HG02870 (cell line): ENCODE data around the gene THRA.

Source experiments
- ATAC-seq: cut with Tn5 transposase; IDR thresholded peaks from one replicate; pipeline ENCODE4 v1.9.1; 2021; ENCODE audit warnings: mild to moderate bottlenecking, moderate library complexity; ENCODE audit not compliant: unreplicated experiment

The THRA gene, protein sequence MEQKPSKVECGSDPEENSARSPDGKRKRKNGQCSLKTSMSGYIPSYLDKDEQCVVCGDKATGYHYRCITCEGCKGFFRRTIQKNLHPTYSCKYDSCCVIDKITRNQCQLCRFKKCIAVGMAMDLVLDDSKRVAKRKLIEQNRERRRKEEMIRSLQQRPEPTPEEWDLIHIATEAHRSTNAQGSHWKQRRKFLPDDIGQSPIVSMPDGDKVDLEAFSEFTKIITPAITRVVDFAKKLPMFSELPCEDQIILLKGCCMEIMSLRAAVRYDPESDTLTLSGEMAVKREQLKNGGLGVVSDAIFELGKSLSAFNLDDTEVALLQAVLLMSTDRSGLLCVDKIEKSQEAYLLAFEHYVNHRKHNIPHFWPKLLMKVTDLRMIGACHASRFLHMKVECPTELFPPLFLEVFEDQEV

DNA sequence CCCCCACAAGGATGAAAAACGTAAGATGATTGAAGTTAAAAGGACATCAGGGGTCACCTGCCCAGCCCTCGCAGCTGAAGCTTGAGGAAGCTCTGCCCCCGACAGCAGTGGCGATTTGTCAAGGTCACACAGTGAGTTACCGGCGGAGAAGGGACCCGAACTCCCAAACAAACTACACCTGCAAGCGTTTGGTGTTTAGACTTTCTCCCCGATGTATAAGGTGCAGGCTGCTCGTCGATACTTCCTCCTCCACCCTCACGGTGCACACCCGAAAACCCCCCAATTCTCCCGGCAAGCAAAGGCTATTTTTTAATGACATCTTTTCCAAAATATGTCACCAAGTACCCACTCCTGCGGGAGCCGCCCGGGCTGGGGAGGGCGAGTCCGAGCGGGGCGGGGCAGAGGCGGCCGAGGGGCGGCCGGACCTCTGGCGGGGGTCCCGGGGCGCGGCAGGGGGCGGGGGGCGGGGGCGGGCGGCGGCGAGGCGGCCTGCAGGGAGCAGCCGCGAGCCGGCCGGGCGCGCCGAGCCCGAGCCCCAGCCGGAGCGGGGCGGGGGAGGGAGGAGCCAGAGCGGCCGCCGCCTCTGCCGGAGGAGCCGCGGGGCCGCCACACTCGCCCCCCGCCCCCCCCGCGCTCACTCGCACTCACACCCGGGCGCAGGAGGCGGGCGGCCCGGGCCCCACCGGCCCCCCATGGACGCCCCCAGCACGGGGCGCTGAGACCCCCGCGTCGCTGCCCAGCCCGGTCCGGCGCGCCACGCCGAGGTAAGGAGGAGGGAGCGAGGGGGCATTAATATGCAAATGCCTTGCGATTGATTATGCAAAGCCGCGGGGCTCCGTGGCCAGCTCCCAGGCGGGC lies at the start of gene THRA:
THRA (plus strand) TSS at position 637 of the 858 bp plus-strand sequence. CDS start 11,524 bp downstream, outside the sequence.
- ATAC-seq = no peak

DNA sequence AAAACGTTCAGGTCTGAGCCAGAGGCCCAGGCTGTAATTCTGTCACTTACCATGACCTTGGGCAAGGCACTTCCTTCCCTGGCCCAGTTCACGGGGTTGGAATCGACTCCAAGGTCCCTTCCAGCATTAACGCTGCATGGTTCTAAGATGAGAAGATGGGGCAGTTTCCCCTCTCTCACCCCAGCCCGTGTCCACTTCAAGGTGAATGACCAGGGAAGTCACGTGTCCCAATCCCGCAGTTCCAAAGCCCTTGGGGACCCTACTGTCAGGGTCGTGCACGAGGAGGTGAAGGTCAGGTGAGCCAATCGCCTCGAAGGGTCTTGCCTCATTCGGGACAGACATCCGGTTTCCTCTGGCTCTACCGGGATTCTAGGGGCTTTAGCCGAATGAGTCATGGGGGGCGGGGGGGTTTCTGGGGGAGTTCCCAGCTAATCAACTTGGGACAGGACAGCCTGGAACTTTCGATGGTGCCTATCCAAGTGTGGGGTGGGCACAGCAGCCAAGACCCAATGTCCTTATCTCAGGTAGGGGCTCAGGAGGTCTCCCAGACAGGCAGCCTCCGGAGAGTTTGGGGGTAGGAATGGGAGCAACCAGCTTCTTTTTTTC lies 48.3 kb upstream of the THRA start:
- no peak for ATAC-seq

DNA sequence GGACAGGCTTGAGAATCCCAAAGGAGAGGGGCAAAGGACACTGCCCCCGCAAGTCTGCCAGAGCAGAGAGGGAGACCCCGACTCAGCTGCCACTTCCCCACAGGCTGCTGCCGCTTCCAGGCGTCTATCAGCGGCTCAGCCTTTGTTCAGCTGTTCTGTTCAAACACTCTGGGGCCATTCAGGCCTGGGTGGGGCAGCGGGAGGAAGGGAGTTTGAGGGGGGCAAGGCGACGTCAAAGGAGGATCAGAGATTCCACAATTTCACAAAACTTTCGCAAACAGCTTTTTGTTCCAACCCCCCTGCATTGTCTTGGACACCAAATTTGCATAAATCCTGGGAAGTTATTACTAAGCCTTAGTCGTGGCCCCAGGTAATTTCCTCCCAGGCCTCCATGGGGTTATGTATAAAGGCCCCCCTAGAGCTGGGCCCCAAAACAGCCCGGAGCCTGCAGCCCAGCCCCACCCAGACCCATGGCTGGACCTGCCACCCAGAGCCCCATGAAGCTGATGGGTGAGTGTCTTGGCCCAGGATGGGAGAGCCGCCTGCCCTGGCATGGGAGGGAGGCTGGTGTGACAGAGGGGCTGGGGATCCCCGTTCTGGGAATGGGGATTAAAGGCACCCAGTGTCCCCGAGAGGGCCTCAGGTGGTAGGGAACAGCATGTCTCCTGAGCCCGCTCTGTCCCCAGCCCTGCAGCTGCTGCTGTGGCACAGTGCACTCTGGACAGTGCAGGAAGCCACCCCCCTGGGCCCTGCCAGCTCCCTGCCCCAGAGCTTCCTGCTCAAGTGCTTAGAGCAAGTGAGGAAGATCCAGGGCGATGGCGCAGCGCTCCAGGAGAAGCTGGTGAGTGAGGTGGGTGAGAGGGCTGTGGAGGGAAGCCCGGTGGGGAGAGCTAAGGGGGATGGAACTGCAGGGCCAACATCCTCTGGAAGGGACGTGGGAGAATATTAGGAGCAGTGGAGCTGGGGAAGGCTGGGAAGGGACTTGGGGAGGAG lies 47.5 kb upstream of the THRA start, which contains the start of gene CSF3:
CSF3 (plus strand) TSS at position 436 of the 993 bp plus-strand sequence; CDS start at position 471, 35 bp downstream.
- no peak for ATAC-seq

DNA sequence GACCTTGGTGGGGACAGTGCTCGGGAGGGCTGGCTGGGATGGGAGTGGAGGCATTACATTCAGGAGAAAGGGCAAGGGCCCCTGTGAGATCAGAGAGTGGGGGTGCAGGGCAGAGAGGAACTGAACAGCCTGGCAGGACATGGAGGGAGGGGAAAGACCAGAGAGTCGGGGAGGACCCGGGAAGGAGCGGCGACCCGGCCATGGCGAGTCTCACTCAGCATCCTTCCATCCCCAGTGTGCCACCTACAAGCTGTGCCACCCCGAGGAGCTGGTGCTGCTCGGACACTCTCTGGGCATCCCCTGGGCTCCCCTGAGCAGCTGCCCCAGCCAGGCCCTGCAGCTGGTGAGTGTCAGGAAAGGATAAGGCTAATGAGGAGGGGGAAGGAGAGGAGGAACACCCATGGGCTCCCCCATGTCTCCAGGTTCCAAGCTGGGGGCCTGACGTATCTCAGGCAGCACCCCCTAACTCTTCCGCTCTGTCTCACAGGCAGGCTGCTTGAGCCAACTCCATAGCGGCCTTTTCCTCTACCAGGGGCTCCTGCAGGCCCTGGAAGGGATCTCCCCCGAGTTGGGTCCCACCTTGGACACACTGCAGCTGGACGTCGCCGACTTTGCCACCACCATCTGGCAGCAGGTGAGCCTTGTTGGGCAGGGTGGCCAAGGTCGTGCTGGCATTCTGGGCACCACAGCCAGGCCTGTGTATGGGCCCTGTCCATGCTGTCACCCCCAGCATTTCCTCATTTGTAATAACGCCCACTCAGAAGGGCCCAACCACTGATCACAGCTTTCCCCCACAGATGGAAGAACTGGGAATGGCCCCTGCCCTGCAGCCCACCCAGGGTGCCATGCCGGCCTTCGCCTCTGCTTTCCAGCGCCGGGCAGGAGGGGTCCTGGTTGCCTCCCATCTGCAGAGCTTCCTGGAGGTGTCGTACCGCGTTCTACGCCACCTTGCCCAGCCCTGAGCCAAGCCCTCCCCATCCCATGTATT lies 46.5 kb upstream of the THRA start:
- ATAC-seq = no peak

DNA sequence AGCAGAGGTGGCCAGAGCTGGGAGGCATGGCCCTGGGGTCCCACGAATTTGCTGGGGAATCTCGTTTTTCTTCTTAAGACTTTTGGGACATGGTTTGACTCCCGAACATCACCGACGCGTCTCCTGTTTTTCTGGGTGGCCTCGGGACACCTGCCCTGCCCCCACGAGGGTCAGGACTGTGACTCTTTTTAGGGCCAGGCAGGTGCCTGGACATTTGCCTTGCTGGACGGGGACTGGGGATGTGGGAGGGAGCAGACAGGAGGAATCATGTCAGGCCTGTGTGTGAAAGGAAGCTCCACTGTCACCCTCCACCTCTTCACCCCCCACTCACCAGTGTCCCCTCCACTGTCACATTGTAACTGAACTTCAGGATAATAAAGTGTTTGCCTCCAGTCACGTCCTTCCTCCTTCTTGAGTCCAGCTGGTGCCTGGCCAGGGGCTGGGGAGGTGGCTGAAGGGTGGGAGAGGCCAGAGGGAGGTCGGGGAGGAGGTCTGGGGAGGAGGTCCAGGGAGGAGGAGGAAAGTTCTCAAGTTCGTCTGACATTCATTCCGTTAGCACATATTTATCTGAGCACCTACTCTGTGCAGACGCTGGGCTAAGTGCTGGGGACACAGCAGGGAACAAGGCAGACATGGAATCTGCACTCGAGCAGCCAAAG lies 45.2 kb upstream of the THRA start:
- ATAC-seq = no peak

DNA sequence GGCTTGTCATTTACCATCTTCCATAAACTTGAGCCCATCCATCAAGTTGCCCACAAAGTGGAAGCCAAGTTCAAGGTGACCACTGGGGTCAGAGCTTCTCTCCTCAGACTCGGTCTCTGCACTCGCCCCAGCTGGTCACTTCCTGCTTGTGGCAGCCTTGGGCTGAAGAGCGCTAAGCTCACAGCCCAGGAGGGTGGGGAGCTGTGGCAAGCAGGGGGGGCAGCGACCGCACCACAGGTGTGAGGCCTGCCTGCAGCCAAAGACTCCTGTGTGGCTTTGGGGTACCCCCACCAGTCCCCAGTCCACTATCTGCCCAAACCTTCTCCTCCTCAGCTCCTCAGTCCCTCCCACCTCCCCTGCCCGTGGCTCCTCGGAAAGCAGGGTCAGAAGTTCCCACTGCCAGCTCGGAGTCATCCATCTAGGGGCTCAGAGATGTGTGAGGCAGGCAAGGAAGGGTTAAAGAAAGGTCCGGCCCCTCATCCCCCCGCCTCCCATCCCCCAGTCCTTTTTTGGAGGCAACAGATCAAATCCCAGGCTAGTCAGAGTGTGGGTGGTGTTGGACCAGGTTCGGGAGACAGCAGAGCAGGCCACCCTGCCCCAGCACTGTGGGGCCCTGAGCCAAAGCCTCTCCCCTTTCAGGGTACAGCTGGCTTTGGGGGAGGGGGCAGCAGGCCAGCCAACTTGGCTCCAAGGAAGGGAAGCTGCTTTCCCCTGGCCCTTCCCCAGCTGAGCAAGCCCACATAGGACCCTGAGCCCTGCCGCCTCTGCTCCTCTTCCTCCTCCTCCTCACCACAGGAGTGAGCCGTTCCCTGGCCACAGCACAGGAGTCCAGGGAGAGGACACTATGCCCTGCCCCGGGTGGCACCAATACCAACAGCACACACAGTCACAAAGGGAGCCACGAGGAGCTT lies 44.3 kb upstream of the THRA start:
- ATAC-seq = no peak

DNA sequence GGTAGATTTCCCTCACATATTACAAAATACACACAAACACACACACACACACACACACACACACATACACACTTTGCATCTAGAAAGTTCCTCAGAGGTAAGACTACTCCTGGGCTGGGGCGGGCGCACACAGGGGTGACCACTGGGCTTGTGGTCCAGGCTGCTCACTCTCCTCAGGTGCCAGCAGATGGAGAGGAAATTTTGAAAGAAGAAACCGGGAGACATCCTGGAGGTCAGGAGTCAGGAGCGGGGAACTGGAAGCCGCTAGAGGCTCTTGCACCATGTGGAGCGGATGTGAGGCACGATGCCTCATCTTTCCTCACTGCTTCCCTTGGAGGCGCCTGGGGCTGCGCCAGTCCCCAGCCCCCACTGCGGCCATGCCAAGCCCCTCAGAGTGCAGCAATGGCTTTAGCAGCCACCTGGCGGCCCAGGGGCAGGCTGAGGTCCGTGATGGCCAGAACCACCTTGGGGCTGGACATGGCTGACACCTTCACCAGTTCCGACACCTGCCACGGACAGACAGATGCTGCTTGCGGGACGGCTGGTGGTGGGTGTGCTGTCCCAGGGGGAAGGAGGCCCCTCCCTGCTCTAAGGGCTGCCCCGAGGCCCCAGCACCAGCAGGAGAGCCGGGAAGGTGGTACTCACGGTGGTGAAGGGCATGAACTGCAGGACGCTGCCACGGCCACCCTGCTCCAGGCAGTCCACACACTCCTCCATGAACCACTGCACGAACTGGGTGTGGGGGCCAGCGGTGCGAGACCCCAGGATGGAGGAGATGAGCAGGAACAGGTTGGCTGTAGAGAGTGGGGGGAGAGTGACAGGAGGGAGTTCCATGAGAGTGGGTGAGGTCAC lies 43.4 kb upstream of the THRA start:
- ATAC-seq = no peak

DNA sequence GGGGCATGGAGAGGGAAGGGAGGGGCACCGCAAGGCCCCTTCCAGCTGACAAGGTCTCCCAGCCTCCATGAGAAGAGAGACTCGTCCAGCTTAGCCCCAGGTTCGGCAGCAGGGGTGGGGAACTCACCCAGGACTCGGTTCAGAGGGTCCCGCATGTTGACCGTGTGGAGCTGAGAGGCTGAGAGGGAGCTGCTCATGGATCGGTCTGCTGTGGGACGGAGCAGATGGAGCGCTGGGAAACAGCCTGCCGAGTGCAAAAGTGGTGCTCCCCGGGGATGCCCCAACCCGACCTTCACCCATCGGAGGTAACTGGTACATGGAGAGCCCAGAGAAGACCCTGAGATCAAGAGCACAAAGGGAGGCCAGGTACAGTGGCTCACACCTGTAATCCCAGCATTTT lies 42.6 kb upstream of the THRA start:
- no peak for ATAC-seq

DNA sequence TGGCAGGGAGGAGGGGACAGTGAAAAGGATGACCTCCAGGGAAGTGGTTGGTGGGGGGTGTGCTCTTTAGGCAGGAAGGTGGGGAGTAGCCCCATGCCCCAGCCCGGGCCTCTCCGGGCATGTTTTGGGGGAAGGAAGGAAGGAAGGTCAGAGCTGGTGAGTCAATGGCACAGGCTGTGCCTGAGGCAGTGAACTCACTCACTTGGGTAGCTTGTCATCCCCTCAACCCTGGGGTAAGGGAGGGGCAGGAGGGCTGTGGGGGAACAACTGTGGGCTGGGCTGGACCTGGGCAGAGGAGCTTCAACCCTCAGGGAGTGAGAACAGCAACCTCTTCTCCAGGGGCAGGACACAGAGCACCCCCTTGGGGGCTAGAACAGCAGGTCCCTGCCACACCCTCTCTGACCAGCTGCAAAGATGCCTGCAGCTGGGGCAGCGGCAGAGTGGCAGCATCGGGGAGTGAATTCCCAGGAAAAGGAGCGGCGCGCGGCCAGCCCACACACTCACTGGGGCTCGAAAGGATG lies 41.3 kb upstream of the THRA start:
- no peak for ATAC-seq

DNA sequence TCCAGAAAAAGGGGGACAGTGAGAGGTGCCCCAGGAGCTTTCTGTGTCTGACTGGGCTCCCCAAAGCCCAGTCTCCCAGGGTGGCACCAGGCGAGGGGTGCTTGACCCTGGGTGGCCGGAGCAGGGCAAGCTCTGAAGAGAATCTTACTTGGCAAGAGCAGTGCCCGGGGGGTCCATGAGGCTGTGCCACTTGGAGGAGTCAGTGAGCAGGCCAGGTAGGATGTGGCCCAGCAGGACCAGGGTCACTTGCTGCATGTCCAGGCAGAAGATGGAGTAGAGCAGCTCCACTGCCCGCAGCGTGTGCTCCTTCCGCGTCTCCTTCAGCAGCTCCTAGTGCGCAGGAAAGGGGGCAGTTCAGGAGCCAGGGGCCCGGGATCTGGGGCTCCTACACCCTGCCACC lies 40.3 kb upstream of the THRA start:
- no peak for ATAC-seq

DNA sequence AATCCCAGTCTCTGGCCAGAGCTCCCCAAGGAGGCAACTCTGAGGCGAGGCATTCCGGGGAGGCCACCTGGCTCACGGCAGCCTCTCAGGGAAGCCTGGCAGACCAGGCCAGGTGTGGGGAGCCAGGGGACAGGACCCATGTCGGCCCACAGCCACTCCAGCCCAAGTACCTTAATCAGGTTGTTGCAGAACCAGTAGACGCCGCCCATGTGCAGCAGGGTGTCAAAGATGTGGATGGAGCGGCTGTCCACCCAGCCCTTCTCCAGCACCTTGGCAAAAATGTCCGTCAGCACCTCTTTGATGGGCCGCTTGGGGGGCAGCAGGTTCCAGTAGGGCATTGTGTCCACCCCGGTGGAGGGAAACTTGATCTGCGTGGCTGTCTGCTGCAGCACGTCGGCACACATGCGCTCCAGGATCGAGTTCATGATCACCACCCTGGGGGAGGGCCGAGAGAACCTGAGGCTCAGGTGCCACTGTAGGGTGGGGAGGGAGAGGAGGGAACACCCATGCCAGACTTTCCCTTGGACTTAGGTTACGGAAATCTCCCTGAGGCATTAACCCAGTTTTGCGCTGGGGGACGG lies 39.7 kb upstream of the THRA start:
- no peak for ATAC-seq

DNA sequence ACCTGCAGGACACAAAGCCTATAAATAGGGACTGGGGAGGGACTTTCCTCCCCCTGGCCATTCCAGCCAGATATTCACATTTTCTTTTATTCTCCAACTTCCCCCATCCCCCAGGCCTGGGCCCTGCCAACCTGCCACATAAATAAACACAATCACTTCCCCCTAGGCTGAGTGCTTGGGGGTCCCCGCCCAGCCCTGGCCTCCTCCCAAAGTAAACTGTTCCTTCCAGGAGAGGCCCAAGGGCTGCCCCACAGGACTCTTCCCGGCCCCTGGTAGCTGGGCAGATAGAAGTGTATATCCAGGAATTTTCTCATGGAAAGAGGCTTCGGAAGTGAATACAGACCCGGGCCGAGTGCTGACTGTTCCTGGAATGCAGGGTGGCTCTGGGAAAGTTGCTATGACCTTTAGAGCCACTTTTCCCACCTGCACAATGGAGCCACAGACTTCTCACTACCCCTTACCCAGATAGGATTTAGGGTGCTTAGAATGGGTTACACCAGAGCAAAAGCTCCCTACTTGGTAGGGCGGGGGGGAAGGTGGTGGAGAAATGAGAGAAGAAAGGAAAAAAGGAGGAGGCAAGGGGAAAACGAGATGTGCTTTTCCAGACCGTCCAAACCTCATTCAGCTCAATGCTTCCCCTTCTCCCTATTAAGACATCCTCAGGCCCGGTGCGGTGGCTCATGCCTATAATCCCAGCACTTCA lies 39.0 kb upstream of the THRA start:
- no peak for ATAC-seq

DNA sequence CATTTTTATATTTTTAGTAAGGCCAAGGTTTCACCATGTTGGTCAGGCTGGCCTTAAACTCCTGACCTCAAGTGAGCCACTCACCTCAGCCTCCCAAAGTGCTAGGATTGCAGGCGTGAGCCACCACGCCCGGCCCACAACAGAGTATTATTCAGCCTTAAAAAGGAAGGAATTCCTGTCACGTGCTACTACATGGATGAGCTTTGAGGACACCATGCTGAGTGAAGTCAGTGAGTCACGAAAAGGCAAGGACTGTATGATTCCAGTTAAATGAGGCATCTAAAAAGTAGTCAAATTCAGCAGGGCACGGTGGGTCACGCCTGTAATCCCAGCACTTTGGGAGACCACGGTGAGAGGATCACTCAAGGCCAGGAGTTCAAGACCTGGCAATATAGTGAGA lies 37.9 kb upstream of the THRA start:
- no peak for ATAC-seq

DNA sequence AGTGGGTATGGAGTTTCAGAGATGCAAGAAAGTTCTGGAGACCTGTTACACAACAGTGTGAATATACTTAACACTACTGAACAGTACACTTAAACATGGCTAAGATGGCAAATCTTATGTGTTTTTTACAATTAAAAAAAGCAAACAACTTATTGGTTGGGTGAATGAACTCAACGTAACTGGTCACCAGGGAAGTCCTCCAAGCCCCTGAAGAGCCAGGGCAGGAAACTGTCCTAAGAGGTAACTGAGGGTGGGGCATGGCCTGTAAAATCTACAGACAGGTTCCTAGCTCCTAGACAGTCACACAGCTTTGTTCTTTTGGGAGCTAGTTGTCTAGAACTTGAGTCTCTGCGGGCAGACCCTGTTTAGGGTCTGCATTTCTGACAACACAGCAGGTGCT lies 37.2 kb upstream of the THRA start:
- no peak for ATAC-seq
